GM12878 (cell line): Measurements from ENCODE around the gene LRRIQ1. TPM values are rescaled to one million over a fixed set of nuclear protein-coding genes. Genes with fewer than 3 reads are reported as not detected.

ENCODE experiments used
- ATAC-seq: fragments of 200-7000 bp; cut with Tn5 transposase; 3 replicates; pipeline ENCODE4 v1.9.1; 2020; ENCODE audit warnings: mild to moderate bottlenecking, moderate library complexity
- BruUV-seq: library from RNA; stranded (reverse); fragments of 400-500 nt; replicated peaks from 2 replicates; lab custom pipeline; 2021; lab: Mats Ljungman, UMichigan
- CTCF ChIA-PET: fragments of 300-600 bp; sonication (Branson Sonifier 250); formaldehyde crosslinking; extraction: SDS; loops from one replicate; lab custom pipeline; 2021; ENCODE audit warnings: inconsistent platforms; lab: Yijun Ruan, JAX
- POLR2A ChIA-PET: fragments of 350-600 bp; formaldehyde crosslinking; extraction: SDS; loops from one replicate; lab custom pipeline; 2021; ENCODE audit warnings: inconsistent platforms; lab: Charles Lee
- RAD21 ChIA-PET: fragments of 300-600 bp; sonication (Branson Sonifier 250); formaldehyde crosslinking; loops from one replicate; lab custom pipeline; 2023; ENCODE audit warnings: antibody characterized with exemption; ENCODE audit not compliant: unreplicated experiment; lab: Charles Lee
- SMC1A ChIA-PET: fragments of 300-600 bp; sonication (Branson Sonifier 250); formaldehyde crosslinking; loops from one replicate; lab custom pipeline; 2023; ENCODE audit not compliant: unreplicated experiment, uncharacterized antibody; lab: Charles Lee
- DNase-seq: peaks from one replicate; pipeline ENCODE4 v3.0.0-alpha.2; 2011; ENCODE audit warnings: low read depth, low spot score
- FAIRE-seq: peaks from 3 replicates; lab custom pipeline; 2011; peaks lifted over from hg19 to GRCh38; lab: Jason Lieb, UNC
- H2AFZ ChIP-seq: 2 replicates; pipeline ENCODE4 v1.6.0; 2011; ENCODE audit warnings: low read depth, low read length, control low read depth; ENCODE audit not compliant: control insufficient read depth
- H3K27ac ChIP-seq: 2 replicates; pipeline ENCODE4 v1.5.1; 2011; ENCODE audit warnings: control low read depth; ENCODE audit not compliant: control insufficient read depth, insufficient read depth
- H3K27me3 ChIP-seq, 2 experiments: replicated peaks in 1 of 2; 2 replicates each; pipeline versions ENCODE4 v1.6.0 to v1.6.1; 2011; ENCODE audit warnings: low read length in 1 of 2; ENCODE audit not compliant: control insufficient read depth in 2 of 2, insufficient read depth in 2 of 2
- H3K36me3 ChIP-seq, 2 experiments: 2 replicates each; pipeline ENCODE4 v1.5.1; 2011; ENCODE audit warnings: low read length in 1 of 2; ENCODE audit not compliant: control insufficient read depth in 2 of 2, insufficient read depth in 2 of 2
- H3K4me1 ChIP-seq: 2 replicates; pipeline ENCODE4 v1.6.1; 2011; ENCODE audit warnings: mild to moderate bottlenecking, low read length, moderate library complexity, mixed read lengths; ENCODE audit not compliant: control insufficient read depth, insufficient read depth
- H3K4me2 ChIP-seq: 2 replicates; pipeline ENCODE4 v1.6.0; 2011; ENCODE audit warnings: control low read depth; ENCODE audit not compliant: control insufficient read depth, insufficient read depth
- H3K4me3 ChIP-seq: fragments of 200-600 bp; sonication (generic); 2 replicates; pipeline ENCODE4 v1.5.1; 2016
- H3K79me2 ChIP-seq: 2 replicates; pipeline ENCODE4 v1.6.0; 2011; ENCODE audit warnings: low read length; ENCODE audit not compliant: control insufficient read depth, insufficient read depth
- H3K9ac ChIP-seq: 2 replicates; pipeline ENCODE4 v1.8.0; 2011; ENCODE audit warnings: low read length, control low read depth, mixed read lengths; ENCODE audit not compliant: control insufficient read depth, insufficient read depth
- H3K9me3 ChIP-seq: replicated peaks from 3 replicates; pipeline ENCODE4 v1.5.1; 2011; ENCODE audit warnings: mild to moderate bottlenecking, low read length; ENCODE audit not compliant: control insufficient read depth, insufficient read depth
- H4K20me1 ChIP-seq: 2 replicates; pipeline ENCODE4 v1.6.0; 2011; ENCODE audit not compliant: control insufficient read depth, insufficient read depth
- CBX5 ChIP-seq: sonication (generic); IDR thresholded peaks from 2 replicates; pipeline ENCODE4 v1.6.1; 2016; ENCODE audit warnings: low read depth, moderate library complexity, mild to moderate bottlenecking, inconsistent platforms
- EGR1 ChIP-seq, 2 experiments: IDR thresholded peaks; 1 replicate in 1 of 2; 2 replicates in 1 of 2; pipeline ENCODE4 v1.6.1; 2011 to 2012; ENCODE audit warnings: low read depth in 2 of 2, low read length in 2 of 2, borderline replicate concordance in 1 of 2, mild to moderate bottlenecking in 1 of 2, moderate library complexity in 1 of 2
- ETV6 ChIP-seq, 2 experiments: fragments of 450-650 bp in 1 of 2; IDR thresholded peaks in 1 of 2; conservative IDR thresholded peaks in 1 of 2; 2 replicates each; pipeline ENCODE4 v1.6.1; 2014; ENCODE audit warnings: antibody characterized with exemption in 1 of 2, borderline replicate concordance in 1 of 2, low read depth in 1 of 2, mild to moderate bottlenecking in 1 of 2, moderate library complexity in 1 of 2
- IRF4 ChIP-seq: IDR thresholded peaks from 2 replicates; pipeline ENCODE4 v1.6.1; 2011; ENCODE audit warnings: low read depth, low read length
- RAD21 ChIP-seq: IDR thresholded peaks from 2 replicates; pipeline ENCODE4 v1.6.1; 2011; ENCODE audit warnings: mild to moderate bottlenecking, low read depth, low read length, moderate library complexity; ENCODE audit not compliant: insufficient read depth
- SIN3A ChIP-seq: IDR thresholded peaks from 2 replicates; pipeline ENCODE4 v1.6.1; 2012; ENCODE audit warnings: low read depth, low read length, improper control_type of control experiment
- SUPT20H ChIP-seq: IDR thresholded peaks from 2 replicates; pipeline ENCODE4 v1.6.1; 2011; ENCODE audit warnings: low read depth, mild to moderate bottlenecking, low read length, moderate library complexity, borderline replicate concordance; ENCODE audit not compliant: control insufficient read depth
- TARDBP ChIP-seq: IDR thresholded peaks from 2 replicates; pipeline ENCODE4 v1.6.1; 2016; ENCODE audit warnings: borderline replicate concordance
- WRNIP1 ChIP-seq: IDR thresholded peaks from 2 replicates; pipeline ENCODE4 v1.6.1; 2011; ENCODE audit warnings: low read depth, low read length, improper control_type of control experiment, borderline replicate concordance
- WGBS: methylation state at CpG from one replicate; pipeline ENCODE4 v1.1.6; 2016; ENCODE audit warnings: low lambda C conversion rate; ENCODE audit not compliant: insufficient replicate concordance, insufficient coverage; ENCODE audit errors: missing lambda C conversion rate; 5-methylcytosine and 5-hydroxymethylcytosine counted together
- in situ Hi-C: fragments of 300-500 bp; cut with MboI; formaldehyde crosslinking; loops from 9 replicates; pipeline ENCODE4 v1.14.3; 2018; ENCODE audit warnings: mixed read lengths
- intact Hi-C: fragments of 100-400 bp; cut with micrococcal nuclease; formaldehyde crosslinking; loops from one replicate; pipeline ENCODE4 v1.14.2; 2022; ENCODE audit not compliant: unreplicated experiment
- polyA plus RNA-seq, 11 experiments: library from polyadenylated mRNA; depleted of rRNA in 4 of 11; unstranded in 6 of 11; stranded (reverse) in 5 of 11; fragments of >200 nt; fragmentation: Nextera tagmentation in 4 of 11; fragmentation: Illumina TruSeq in 1 of 11; extraction: Ambion mirVana in 4 of 11; extraction: Trizol in 1 of 11; gene quantifications; 1 replicate in 1 of 11; 2 replicates in 10 of 11; pipeline versions ENCODE4 v1.2.1 to v1.2.3, GENCODE V29; 2011 to 2016; ENCODE audit warnings: inconsistent platforms in 2 of 11, missing spikeins in 2 of 11, low read depth in 1 of 11
- total RNA-seq, 4 experiments: library from RNA; depleted of rRNA in 3 of 4; stranded (reverse); fragments of >200 nt in 3 of 4; fragmentation: Illumina TruSeq in 1 of 4; extraction: Trizol in 1 of 4; gene quantifications; 2 replicates each; pipeline versions ENCODE4 v1.2.1 to v1.2.3, GENCODE V29; 2013 to 2021
- TF ChIP-seq, protein P1 (sequence below): fragments of 450-650 bp; IDR thresholded peaks from 2 replicates; pipeline ENCODE4 v1.6.1; 2014; ENCODE audit warnings: mild to moderate bottlenecking

Gene LRRIQ1
- total and polyA plus RNA-seq, 10 of the 15 experiments (the other 5 are each of a cell fraction or from before 2014, with no cell fraction given) = 0.14 to 0.45 (median 0.37) TPM; not detected in 4

GRCh38 chr12:85277191-85277590, 241.0 kb downstream of the LRRIQ1 start:
- no peak overlapping the region for H3K4me3 ChIP-seq
- intact Hi-C loops = no loop called here
- no peaks in the 10 kb centered on the region; the same call in 2 of the 3 replicates for H3K9me3 ChIP-seq
- ChIA-PET POLR2A (no interaction called here), CTCF (interaction anchor here (1.0 kb wide), 1 partner anchor 62 kb away, joined by 3 read pairs; no protein-coding TSS in a partner anchor), RAD21 (no interaction called here), SMC1A (interaction anchor here (0.6 kb wide), 1 partner anchor 44 kb away, joined by 3 read pairs; no protein-coding TSS in a partner anchor)
- H3K4me2 ChIP-seq = no peak overlapping the region
- no peak overlapping the region for H3K27ac ChIP-seq
- H2AFZ ChIP-seq = no peak overlapping the region
- H4K20me1 ChIP-seq = no peaks in the 10 kb centered on the region
- no TSS peak for BruUV-seq
- FAIRE-seq (no peak), DNase-seq (no peak), ATAC-seq (no peak)
- in situ Hi-C loops = no loop called here
- no peaks in the 10 kb centered on the region for H3K36me3 ChIP-seq
- peaks cover 5 to 8% of the 10 kb centered on the region in 2 experiments for H3K27me3 ChIP-seq
- TF ChIP-seq, protein P1, sequence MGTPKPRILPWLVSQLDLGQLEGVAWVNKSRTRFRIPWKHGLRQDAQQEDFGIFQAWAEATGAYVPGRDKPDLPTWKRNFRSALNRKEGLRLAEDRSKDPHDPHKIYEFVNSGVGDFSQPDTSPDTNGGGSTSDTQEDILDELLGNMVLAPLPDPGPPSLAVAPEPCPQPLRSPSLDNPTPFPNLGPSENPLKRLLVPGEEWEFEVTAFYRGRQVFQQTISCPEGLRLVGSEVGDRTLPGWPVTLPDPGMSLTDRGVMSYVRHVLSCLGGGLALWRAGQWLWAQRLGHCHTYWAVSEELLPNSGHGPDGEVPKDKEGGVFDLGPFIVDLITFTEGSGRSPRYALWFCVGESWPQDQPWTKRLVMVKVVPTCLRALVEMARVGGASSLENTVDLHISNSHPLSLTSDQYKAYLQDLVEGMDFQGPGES = no peak
- TF ChIP-seq SUPT20H (no peak), IRF4 (no peak), EGR1 (IDR thresholded peaks at IDR 0.05; ENCODE audit: borderline replicate concordance in 1 of 2, low read depth in 2 of 2, low read length in 2 of 2) (no peak), RAD21 (no peak), ETV6 (conservative IDR thresholded peaks at IDR 0.05 in 1 of 2, IDR thresholded peaks at IDR 0.05 in 1 of 2; ENCODE audit: borderline replicate concordance in 1 of 2, low read depth in 1 of 2) (no peak), WRNIP1 (no peak), TARDBP (no peak), CBX5 (no peak), SIN3A (no peak)
- no peaks in the 10 kb centered on the region for H3K79me2 ChIP-seq
- WGBS = 2% methylated on average over 3 of the region's 3 CpGs
- no peaks in the 10 kb centered on the region for H3K4me1 ChIP-seq
- H3K9ac ChIP-seq = no peak overlapping the region
